Stimulated activated CD4-positive, alpha-beta T cell treated with anti-CD3 and anti-CD28 coated beads, Interleukin-12 subunit alpha, Interleukin-12 subunit beta, amount 100 ng/mL, for 4 hours (primary cell): ENCODE results near the gene TMC5.
"Not testable (repeated sequence)": the region's sequence is repeated elsewhere in the genome, so short reads cannot be mapped to it uniquely, and the experiment has no call there.

Experiments
- DNase-seq: peaks from one replicate; pipeline ENCODE4 v3.0.0-alpha.2; 2020

Gene TMC5

DNA sequence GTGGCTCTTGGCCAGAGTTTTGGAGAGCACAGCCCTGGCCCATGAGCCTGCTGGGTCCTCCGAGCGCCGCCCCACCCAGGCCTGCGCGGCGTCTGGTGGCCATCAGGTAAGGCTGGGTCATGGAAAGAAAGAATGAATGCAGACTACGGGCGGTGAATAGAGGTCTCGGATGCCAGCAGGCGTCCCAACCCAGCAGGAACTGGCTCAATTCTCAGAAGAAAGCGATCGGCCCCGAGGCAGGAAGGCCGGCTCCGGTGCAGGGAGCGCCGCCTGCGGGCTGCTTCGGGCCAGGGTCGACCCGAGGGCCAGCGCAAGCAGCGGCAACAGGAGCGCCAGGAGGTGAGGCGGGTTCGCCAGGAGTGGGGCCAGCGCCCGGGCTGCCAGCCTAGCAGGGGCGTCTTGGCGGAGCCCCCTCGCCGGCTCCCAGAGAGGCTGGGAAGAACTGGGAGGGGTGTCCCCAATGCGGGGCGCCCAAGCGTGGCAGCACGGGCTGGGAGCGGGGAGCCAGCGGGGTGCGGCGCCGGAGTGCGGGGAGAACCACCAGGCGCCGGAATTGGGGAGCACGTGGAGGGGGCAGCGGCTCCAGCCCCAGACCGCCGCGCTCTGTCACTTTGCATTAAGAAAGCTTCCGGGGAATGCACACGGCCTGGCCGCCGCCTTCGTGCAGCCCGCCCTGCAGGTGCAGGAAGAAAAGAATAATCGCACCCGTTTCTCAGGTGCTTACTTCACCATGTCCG is 7.1 kb upstream of the TMC5 start:
- no peak for DNase-seq

DNA sequence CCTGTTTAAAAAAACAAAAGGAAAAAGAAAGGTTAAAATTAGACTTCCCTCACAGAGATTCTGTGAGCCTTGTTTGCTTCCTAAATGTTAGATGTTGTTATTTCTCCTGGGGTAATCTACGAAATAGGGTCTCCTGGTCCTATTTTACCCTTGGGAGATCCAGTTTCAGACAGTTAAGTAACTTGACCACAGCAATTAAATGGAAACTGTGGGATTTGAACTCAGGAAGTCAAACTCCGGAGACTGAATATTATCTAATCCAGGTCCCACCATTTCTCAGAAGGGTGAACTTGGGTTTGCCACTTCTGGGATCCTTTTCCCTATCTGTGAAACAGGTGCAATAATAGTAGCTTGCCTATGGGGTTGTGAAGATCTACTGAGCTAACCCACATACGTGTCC is 6.4 kb upstream of the TMC5 start:
- no peak for DNase-seq

DNA sequence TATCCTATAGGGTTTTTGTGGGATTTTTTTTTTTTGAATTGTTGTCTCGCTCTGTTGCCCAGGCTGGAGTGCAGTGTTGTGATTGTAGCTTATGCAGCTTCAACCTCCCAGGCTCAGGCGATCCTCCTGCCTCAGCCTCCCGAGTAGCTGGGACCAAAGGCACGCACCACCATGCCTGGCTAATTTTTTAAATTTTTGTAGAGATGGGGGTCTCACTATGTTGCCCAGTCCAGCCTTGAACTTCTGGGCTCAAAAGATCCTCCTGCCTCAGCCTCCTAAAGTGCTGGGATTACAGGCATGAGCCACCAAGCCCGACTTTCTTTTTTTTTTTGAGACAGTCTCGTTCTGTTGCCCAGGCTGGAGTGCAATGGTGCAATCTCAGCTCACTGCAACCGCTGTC is 5.6 kb upstream of the TMC5 start:
- not testable (repeated sequence) for DNase-seq

DNA sequence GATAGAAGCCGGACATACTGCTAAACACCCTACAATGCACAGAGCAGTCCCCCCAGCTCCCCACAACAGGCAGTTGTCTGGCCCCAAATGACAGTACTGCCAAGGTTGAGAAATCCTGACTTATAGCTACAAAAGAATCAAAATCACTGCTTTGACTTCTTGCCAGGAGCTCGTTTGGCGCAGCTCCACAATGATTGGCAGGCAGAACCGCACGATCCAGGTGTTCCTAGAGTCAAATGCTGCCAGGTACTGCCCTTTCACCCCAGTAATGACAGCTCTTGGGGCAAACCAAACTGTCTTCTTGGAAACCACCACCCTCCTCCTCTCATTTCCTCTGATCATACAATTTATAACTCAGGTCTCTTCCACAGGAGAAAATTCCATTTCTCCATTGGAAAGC is 2.2 kb upstream of the TMC5 start:
- no peak for DNase-seq

DNA sequence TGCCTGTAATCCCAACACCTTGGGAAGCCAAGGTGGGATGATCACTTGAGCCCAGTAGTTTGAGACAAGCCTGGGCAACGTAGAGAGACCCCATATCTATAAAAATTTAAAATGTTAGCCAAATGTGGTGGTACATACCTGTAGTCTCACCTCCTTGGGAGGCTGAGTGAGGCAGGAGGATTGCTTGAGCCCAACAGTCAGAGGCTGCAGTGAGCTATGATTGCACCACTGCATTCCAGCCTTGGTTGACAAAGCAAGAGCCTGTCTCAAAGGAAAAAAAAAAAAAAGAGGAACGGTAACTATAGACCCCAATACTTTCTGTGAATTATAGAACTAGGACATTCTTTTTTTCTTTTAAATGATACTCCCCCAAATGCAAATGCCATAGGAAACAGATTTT is 1.8 kb upstream of the TMC5 start:
- no peak for DNase-seq

DNA sequence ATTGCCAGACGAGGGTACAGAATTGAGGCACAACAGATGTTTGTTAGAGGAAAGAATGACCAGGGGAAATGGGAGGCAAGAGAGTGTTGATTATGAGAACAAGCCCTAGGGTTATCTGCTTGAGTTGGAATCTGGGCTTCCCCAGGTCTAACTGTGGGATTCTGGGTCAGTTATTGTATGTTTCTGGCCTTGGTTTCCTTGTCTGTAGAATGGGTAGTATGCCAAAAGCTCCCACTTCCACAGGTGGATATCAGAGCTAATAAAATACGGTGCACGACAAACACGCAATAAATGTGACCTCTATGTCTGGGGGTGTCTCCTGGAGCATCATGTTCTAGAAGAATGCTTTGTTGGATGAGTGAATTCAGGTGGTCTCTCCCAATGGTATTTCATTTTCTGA is 517 bp downstream of the TMC5 start:
- no peak for DNase-seq

DNA sequence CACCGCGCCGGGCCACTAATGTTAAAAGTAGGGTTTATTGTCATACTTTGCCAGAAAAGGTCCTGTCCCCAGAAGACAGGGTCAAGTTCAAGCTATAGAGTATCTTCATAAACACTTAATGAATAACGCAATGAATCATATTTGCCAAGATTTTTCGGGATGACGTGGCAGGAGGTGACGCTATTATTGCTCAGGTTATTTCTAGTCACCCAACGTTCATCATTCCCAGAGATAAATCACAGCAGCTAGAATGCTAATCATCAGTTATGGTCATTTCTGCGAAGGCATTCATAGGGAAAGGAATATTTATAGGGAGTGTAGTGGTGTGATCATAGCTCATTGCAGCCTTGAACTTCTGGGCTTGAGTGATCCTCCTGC is 2.0 kb downstream of the TMC5 start:
- DNase-seq = no peak

DNA sequence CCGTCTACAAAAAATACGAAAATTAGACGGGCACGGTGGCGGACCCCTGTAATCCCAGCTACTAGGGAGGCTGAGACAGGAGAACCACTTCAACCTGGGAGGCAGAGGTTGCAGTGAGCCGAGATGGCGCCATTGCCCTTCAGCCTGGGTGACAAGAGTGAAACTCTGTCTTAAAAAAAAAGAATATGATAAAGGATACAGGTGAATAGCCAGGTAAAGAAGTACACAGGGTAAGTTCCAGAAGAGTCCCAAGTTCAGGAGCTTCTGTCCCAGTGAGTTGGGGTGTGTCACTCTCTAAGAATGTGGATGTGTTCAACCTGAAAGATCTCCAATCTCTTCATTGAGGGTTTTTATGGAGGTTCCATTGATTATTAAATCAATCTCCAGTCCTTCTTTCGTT is 6.8 kb downstream of the TMC5 start:
- no peak for DNase-seq

DNA sequence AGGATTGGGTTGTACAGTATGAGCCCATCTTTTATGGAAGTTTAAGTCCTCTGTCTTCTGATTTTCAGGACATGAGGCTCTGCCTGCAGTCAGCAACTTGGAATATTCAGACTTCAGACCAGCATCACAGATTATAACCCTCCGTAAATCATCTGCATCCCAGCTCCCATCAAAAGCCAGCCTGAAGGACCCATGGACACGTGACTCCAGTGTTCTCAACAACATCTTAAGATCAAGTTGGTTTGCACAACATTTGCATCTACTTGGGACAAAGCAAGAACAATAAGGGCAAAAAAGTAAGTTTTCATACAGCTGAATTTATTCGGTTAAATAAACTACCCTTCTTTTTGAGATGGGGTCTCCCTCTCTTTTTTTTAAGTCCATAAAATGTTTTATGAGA is 12.7 kb downstream of the TMC5 start:
- DNase-seq = no peak

DNA sequence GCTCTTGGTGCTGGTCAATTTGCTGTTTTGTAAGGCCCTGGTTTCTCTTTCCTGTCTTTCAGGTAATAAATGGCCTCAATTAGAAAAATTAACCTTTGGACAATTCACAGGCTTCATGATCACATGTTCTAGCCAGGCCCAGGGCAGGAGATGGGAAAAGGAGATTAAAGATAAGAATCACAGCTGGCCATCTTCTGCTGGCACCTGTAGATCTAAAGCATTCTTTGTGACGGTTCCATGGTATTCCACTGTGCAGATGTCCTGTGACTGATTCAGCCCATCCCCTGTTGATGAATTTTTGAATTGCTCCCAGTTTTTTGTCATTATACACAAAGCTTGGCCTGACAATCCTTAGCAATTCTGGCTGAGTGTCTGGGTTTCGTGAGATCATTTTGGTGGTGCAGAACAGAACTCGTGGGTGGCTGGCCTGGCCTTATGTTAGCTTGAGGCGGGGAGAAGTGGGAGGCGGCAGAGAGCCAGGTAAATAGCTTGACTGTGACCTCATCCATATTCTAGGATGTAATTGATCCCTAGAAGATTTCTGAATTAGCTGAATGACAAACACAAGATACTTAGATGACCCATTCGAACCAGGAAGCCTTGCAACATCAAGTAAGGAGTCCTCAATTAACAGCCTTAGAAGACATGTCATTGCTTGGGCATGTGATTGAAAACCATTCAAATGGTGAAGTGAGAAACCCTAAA is 14.1 kb downstream of the TMC5 start:
- DNase-seq = no peak

DNA sequence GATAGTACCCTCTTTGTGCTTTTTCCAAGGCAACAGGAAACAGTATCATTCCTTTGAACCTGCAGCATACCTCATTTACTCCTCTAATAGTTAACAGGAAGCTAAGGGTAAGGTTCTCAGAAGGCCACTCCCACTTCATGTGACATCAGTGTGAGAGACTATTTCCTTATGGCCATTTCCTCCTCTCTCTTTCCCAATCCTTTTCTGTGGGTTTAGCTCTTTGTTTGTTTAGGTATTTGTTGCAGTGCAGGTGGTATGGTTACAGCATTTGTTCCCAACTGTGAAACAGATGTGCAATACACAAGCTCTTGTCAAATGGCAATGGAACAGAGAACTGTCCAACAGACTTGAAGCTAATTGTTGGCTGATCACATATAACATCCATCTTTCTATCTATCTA is 14.7 kb downstream of the TMC5 start:
- no peak for DNase-seq

DNA sequence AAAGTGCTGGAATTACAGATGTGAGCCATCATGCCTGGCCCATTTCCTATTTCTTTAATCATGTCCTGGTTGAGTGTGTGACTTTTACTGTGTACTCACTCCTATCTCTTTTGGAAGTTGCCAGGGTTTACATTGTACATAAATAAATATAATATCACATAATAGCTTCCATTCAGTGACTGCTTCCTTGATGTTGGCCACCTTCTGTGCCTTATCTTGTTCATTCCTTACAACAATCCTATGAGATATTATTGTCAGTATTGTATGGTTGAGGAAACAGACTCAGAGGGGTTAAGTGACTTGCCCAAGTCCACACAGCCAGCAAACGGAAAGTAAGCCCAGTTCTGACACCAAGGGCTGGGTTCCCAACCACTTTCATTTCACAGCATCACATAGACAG is 16.9 kb downstream of the TMC5 start:
- DNase-seq = no peak

DNA sequence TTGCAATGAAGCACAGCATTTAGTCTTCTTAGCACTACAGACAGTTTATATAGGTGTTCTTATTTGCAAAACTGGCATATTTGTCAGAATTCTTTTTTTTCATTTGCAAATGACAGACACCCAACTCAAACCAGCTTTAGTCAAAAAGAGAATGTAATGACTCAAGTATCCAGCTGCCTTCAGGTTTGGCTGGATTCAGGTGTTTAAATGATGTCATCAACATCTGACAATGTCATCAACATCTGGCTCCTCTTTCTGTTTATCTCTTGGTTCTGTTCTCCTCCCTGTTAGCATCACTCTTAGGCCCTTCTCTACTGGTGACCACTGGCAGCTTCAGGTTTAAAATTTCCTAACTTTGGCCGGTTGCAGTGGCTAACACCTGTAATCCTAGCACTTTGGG is 18.9 kb downstream of the TMC5 start:
- no peak for DNase-seq

DNA sequence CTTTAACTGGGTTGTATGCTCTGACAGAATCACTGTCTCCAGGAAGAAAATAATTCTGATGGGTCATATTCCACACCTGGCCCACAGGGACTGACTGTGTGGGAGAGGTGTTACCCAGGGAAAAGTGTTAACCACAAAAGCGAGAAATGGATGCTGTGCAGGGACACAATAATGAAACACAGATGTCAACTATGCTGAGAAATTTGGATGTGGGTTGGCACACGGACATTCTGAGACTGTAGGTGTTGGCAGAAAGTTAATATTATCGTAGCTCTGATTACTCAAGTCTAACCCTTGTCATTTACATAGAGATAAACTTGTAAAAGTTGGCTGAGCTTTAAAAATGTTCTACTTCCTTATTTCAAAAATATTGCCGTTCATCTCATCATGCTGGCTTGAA is 19.6 kb downstream of the TMC5 start:
- no peak for DNase-seq

DNA sequence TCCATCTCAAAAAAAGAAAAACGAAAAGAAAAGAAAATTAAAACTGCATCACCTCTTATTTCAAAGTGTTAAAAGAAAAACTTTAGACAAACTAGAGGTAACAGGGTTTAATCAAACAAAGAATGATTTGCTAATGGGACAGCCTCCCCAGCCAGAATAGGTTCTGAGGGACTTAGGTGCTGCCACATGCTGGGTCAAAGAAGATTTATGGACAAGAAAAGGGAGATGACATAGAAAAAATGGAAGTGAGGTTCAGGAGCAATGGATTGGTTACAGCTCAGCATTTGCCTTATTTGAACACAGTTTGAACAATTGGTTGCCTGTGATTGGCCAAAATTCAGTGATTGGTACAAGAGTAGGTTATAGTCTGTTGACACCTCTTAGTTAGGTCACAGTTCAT is 21.1 kb downstream of the TMC5 start:
- no peak for DNase-seq

DNA sequence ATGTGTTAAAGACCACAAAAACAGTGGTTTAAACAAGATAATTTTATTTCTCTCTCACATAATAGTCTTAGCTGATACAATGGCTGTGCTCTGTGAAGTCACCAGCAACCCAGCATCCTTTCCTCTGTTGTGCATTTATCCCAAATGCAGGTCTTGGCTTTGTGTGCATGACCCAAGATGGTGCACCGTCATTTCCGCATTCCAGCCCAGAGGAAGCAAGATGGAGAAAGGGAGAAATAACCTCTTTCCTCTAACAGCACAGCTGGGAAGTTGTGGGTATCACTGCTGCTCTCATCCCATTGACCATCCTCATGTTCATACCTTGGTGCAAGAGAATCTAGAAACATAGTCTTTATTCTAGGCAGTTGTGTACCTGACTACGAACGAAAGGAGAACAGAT is 21.8 kb downstream of the TMC5 start:
- no peak for DNase-seq

DNA sequence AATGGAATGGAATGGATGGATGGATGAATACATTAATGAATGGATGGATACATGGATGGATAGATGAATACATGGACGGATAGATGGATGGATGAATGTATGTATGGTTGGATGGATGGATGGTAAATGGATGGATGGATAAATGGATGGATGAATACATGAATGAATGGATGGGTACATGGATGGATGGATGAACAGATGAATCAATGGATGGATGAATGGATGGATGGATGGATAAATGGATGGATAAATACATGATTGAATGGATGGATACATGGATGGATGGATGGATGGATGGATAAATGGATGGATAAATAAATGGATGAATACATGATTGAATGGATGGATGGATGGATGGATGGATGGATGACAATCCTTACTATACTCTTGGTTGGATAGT is 26.0 kb downstream of the TMC5 start:
- no peak for DNase-seq

DNA sequence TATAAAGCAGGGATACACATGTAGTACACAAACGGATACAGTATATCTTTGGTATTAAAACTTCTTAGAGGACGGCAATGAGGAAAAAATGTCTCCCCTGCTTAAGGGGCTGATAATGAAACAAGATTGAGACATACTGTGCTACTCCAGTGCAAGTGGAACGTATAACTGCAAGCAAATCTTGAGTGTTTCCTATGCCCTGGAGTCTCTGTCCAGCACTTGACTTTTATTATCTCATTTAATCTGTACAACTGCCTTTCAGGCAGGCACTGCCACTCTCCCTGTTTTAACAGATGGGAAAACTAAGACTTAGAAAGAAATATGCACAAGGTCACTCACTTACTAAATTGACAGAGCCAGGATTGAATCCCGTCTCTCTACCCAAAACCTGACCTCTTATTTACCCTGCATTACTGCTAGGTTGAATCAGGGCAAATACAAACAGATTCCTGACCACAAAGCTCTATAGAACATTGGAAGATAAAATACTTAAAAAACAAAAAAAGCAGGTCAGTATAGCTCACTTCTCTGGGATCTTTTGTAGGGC is 28.7 kb downstream of the TMC5 start:
- DNase-seq = no peak

DNA sequence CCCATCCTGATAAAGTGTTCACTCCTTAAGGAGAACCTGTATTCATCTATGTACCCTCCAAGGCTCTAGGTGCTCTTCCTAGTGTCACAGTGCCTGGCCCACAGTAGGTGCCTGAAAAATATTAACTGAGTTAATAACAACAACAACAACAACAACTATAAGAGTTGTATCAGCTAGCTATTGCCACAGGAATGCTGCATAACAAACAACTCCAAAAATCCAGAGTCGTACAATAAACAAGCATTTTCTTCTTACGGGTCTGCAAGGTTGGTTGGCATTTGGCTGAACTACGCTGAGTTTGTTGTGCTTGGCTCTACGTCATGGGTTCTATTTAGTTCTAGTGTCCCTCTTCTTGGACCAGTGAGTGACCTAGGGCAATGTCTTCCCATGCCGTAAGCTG is 29.2 kb downstream of the TMC5 start:
- DNase-seq = no peak

DNA sequence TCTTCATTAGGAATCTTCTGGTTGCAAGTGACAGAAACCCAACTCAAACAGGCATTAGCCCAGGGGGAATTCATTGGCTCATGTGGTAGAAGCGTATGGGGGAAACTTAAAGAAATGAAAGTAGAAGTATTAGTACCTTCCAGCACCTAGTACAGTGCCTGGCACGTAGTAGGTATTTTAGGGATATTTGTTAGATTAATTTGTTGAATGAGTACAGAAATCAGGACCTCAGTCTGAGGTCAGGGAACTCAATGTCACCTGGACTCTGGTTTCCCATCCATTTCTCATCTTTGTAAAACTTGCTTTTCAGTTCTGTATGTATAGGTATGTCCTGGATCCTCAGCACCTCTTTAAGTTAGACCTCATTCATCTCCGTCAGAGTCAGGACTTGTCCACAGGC is 32.5 kb downstream of the TMC5 start:
- DNase-seq = no peak

DNA sequence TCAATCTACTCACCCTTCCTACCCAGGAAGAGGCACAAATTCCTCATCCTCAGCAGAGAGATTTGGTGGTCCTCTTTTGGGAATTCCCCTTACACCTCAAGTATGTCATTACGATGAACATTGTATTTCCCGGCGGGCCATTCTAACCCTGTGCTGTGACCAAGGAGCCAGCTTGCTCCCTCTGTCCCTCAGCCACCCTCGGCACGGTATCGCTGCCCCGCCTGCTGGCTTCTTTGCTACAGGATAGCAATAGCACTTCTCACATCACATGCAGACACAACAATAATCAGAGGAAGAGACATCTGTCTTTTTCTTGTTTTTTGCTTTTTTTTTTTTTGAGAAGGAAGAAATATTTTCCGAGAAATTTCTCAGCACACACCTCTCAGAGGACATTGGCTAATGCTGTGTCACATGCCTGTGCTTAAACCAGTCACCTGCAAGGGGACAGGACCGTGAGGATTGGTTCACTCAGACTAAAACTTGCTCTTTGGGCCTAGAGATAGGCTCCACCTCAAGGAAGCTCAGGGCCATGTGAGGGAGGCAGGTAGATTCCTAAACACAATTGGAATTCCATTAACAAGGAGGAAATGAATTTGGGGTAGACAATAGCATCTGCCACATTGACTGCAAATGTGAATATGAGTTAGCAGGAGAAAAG is 41.2 kb downstream of the TMC5 start:
- no peak for DNase-seq

DNA sequence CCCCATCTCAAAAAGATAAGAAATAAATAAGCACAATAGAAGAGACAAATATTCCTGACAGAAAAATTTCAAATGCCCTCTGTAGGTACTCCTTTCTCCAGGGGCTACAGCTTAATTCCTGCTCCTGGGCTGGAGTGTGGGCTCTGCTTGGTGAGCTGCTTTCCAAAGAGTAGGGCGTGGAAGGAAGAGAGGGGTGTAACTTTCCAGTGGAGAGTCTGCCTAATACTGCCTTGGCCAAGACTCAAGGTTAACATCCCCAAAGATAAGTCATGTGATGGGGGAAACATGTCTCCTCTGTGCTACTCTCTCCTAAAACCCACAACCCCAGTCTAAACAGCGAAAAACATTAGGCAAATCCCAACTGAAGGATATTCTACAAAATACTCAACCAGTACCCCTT is 42.7 kb downstream of the TMC5 start:
- no peak for DNase-seq

DNA sequence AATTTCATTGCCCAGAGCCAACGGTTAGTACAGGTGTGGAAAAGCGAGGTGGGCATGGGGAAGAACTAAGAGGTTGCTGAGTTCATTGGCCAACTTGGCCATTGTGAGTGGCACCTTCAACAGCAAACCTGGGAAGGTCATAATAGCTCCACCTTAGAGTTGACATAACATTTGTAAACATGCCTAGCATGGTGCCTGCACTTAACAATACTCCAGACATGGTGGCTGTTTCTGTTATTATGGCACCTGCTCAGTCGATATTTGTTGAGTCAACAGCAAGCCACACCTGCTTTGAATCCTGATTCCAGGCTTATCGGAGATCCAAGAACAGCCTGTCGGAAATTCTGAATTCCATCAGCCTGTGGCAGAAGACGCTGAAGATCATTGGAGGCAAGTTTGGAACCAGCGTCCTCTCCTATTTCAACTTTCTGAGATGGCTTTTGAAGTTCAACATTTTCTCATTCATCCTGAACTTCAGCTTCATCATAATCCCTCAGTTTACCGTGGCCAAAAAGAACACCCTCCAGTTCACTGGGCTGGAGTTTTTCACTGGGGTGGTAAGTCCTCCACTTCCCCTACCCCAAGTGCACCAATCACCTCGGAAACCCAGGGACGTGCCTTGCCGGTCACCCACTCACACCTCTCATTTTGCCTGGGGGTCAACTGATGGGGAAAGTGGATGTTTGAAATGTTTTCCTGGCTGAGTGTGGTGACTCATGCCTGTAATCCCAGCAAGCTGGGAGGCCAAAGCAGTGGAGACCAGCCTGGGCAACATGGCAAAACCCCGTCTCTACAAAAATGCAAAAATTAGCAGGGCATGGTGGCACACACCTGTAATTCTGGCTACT is 46.0 kb downstream of the TMC5 start:
- DNase-seq = no peak
